ENCODE data around the gene WDR43. TPM values are rescaled to one million over a fixed set of nuclear protein-coding genes. Genes with fewer than 3 reads are reported as not detected.

WDR43 gene
- total RNA-seq, 2 donors from 2014 or later = 33.3 to 41.7 TPM

DNA sequence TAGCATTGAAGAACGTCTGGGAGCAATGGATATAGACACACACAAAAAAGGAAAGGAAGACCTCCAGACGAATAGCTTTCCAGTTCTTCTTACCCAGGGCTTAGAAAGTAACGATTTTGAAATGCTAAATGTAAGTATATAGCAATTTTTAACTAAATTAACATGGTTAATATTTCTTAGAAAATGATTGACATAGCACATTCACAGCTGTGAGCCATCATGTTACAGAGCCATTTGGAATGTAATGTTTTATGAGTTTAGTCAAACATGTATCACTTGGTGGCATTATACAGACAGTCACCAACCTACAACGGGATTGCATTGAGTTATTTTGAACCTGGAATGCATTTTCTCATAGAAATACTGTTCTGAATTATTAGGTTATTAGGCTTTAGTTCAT, 35.1 kb downstream of the WDR43 start:
- TF ChIP-seq, protein P1, sequence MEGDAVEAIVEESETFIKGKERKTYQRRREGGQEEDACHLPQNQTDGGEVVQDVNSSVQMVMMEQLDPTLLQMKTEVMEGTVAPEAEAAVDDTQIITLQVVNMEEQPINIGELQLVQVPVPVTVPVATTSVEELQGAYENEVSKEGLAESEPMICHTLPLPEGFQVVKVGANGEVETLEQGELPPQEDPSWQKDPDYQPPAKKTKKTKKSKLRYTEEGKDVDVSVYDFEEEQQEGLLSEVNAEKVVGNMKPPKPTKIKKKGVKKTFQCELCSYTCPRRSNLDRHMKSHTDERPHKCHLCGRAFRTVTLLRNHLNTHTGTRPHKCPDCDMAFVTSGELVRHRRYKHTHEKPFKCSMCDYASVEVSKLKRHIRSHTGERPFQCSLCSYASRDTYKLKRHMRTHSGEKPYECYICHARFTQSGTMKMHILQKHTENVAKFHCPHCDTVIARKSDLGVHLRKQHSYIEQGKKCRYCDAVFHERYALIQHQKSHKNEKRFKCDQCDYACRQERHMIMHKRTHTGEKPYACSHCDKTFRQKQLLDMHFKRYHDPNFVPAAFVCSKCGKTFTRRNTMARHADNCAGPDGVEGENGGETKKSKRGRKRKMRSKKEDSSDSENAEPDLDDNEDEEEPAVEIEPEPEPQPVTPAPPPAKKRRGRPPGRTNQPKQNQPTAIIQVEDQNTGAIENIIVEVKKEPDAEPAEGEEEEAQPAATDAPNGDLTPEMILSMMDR (IDR thresholded peaks at IDR 0.05) = no peak
- Histone ChIP-seq H3K4me3 (no peak overlapping the region), H3K9me3 (no peaks in the 10 kb centered on the region), H3K9ac (ENCODE audit: low read depth in 2 of 2, low read length in 2 of 2) (no peak overlapping the region), H3K4me1 (no peaks in the 10 kb centered on the region), H3K36me3 (peaks cover 17% of the 10 kb centered on the region), H3K27ac (no peak overlapping the region), H3K27me3 (no peaks in the 10 kb centered on the region)
- intact Hi-C loops (cut with DNase I) = no loop called here
- no peak for DNase-seq

DNA sequence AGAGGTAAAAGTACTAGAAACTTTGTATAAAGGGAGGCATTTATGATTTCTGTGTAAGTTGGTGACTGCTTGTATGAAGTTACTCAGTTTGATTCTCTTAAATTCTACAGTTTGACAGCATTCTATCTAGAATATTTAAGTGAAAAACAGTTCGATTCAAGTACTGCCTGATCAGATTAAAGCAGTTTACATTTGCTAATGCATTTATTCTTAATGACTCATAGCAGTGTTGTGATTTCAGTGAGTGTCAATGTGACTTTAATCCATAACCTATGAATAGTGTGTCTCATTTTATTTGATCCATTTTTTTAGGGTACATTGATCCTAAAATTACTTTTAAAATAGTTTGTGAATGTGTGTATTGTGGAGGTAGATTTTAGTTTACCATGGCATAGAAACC, 35.7 kb downstream of the WDR43 start:
- Histone ChIP-seq H3K9me3 (no peaks in the 10 kb centered on the region), H3K27me3 (no peaks in the 10 kb centered on the region), H3K27ac (no peak overlapping the region), H3K9ac (ENCODE audit: low read depth in 2 of 2, low read length in 2 of 2) (no peak overlapping the region), H3K4me1 (no peaks in the 10 kb centered on the region), H3K4me3 (no peak overlapping the region), H3K36me3 (peaks cover 17% of the 10 kb centered on the region)
- intact Hi-C loops (cut with DNase I) = no loop called here
- no peak for DNase-seq
- TF ChIP-seq, protein P1 (IDR thresholded peaks at IDR 0.05) = no peak

DNA sequence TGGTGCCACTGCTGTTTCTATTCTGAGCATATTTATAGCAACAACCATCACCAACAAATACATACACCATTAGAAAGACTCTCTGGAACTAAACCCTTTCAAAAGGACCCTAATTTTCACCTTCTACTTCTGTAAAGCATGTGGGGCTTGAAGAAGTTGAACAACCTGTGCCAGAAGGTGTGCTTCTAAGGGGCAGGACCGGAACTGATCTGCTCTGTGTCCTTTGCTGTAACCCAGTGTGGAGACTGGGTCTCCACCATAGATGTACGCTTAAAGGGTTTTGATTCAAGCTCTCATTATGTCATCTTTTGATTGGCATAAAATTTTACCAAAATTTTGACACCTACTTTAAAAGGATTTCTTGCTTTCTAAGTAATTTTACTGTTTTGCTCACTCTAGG, 40.3 kb downstream of the WDR43 start:
- Histone ChIP-seq H3K4me1 (no peaks in the 10 kb centered on the region), H3K9me3 (no peaks in the 10 kb centered on the region), H3K27me3 (no peaks in the 10 kb centered on the region), H3K36me3 (peaks cover 6% of the 10 kb centered on the region), H3K4me3 (no peak overlapping the region), H3K27ac (no peak overlapping the region), H3K9ac (ENCODE audit: low read depth in 2 of 2, low read length in 2 of 2) (no peak overlapping the region)
- TF ChIP-seq, protein P1 (IDR thresholded peaks at IDR 0.05) = no peak
- no peak for DNase-seq
- intact Hi-C loops (cut with DNase I) = no loop called here

DNA sequence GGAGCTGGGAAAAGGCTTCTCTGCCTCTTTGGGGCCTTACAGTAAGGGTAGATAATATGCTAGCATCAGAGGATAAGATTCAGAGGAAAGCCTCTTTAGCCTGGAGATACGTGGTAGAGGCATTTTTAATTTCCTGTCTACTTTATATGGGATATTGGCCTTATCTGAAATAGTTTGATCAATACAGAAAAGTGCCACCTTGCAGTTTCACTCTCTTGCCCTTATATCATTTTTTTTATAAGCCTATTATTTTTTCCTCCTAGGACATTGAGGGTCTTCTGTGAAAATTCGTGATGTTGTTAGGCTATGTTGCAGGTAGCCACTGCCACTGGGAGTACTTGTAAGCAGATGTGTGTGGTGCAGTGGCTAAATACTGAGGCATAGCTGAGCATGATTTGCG, 46.5 kb downstream of the WDR43 start:
- Histone ChIP-seq H3K27ac (no peak overlapping the region), H3K4me1 (no peaks in the 10 kb centered on the region), H3K4me3 (no peak overlapping the region), H3K27me3 (no peaks in the 10 kb centered on the region), H3K9me3 (no peaks in the 10 kb centered on the region), H3K9ac (ENCODE audit: low read depth in 2 of 2, low read length in 2 of 2) (no peak overlapping the region), H3K36me3 (peaks cover 4% of the 10 kb centered on the region)
- intact Hi-C loops (cut with DNase I) = no loop called here
- TF ChIP-seq, protein P1 (IDR thresholded peaks at IDR 0.05) = no peak
- no peak for DNase-seq

DNA sequence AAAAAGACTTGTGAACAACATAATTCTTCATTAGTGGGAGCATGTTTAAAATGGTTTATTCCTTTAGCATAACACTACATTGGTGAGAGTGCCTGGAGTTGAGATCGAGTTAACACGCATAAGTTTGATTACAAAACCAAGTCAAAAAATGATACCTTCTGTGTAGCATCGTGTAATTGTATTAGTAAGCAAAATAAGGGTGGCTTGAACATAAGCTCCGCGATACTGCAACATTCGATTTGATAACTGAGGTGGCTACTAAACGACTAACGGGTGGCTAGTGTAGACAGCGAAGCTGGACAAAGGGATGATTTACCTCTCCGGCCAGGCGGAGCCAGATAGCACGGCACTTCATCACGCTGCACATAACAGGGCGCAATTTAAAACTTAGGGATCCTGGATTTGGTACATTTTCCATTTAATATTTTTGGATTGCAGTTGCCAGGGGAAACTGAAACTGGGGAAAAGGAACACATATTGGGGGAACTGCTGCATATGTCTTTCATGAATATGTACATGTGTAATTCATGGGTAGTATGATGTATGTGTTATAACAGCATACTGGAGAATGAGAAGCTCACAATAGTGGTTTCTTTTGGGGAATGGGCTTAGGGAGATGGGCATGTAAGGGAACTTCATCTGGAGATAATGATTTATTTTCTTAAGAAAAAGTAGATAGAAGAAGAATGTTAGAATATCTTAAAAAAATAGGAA, 50.2 kb downstream of the WDR43 start:
- Histone ChIP-seq H3K9me3 (no peaks in the 10 kb centered on the region), H3K27ac (no peak overlapping the region), H3K4me3 (no peak overlapping the region), H3K4me1 (no peaks in the 10 kb centered on the region), H3K9ac (ENCODE audit: low read depth in 2 of 2, low read length in 2 of 2) (no peak overlapping the region), H3K27me3 (no peaks in the 10 kb centered on the region), H3K36me3 (peaks cover 4% of the 10 kb centered on the region)
- TF ChIP-seq, protein P1 (IDR thresholded peaks at IDR 0.05) = no peak
- intact Hi-C loops (cut with DNase I) = no loop called here
- DNase-seq = no peak
